Activated CD4-positive, alpha-beta memory T cell treated with anti-CD3 and anti-CD28 coated beads, Interleukin-2, amount 10 ng/mL, durations not matched to agents 7 days and 5 days (primary cell): ENCODE measurements around the gene OSBPL6. TPM values are rescaled to one million over a fixed set of nuclear protein-coding genes. Genes with fewer than 3 reads are reported as not detected.

Experiments used
- CTCF ChIA-PET: fragments of 350-600 bp; sonication (Branson Sonifier 250); formaldehyde crosslinking; loops from one replicate; lab custom pipeline; 2021; ENCODE audit warnings: antibody characterized with exemption, inconsistent platforms; lab: Charles Lee
- POLR2A ChIA-PET: fragments of 350-600 bp; sonication (Branson Sonifier 250); formaldehyde crosslinking; loops from one replicate; lab custom pipeline; 2021; ENCODE audit warnings: antibody characterized with exemption; lab: Charles Lee
- DNase-seq: peaks from one replicate; pipeline ENCODE4 v3.0.0-alpha.2; 2020
- H3K27ac Mint-ChIP-seq: one replicate; pipeline ENCODE4 v1.8.0; 2021; ENCODE audit warnings: mild to moderate bottlenecking, mixed read lengths
- H3K27me3 Mint-ChIP-seq: one replicate; pipeline ENCODE4 v1.8.0; 2021; ENCODE audit warnings: mixed read lengths
- H3K36me3 Mint-ChIP-seq: one replicate; pipeline ENCODE4 v1.8.0; 2021; ENCODE audit warnings: low read depth, mixed read lengths
- H3K4me1 Mint-ChIP-seq: one replicate; pipeline ENCODE4 v1.8.0; 2021; ENCODE audit warnings: mixed read lengths
- H3K4me3 Mint-ChIP-seq: one replicate; pipeline ENCODE4 v1.8.0; 2021; ENCODE audit warnings: mild to moderate bottlenecking, mixed read lengths
- H3K9me3 Mint-ChIP-seq: one replicate; pipeline ENCODE4 v1.8.0; 2021; ENCODE audit warnings: mixed read lengths
- total RNA-seq, 2 experiments: library from RNA; stranded (reverse); gene quantifications; one replicate each; pipeline ENCODE4 v1.2.3, GENCODE V29; 2021

OSBPL6 gene
- total RNA-seq, 2 experiments from 2014 or later: 0.78 to 0.88 TPM

DNA sequence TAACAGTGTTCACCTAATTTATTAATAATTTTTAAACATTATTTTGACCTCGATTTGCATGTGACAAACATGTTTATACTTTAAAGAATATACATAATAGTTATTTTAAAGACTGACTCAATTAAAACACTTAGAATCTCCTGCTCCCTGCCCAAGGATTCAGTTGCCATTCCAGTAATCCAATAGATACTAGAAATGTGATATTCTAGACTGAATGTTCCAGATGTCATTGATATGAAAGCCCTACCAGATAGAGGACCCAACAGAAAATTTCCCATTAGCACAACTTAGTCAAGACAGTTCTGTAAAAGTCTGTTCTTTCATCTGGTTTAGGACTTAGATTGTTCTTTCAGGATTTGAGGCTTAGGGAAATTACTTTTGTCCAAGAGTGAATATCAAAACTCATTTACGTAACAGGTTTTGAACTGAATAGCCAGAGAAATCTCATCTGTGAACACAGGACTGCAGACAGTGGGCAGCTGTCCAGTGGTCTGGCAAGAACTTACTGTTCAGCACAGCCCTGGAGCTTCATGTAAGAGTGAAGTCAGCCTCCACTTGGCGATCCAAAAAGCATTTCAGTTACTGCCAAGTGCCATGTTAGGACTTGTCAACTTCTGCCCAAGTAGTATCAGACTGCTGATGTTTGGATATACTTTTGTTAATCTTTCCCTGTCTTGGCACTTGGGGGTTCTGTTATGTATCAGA lies 77.5 kb downstream of the OSBPL6 start:
- Mint-ChIP-seq H3K9me3 (no peaks in the 10 kb centered on the region), H3K27ac (no peak overlapping the region), H3K4me1 (no peaks in the 10 kb centered on the region), H3K36me3 (no peaks in the 10 kb centered on the region), H3K27me3 (peaks cover 19% of the 10 kb centered on the region), H3K4me3 (no peak overlapping the region)
- no peak for DNase-seq
- POLR2A ChIA-PET: no interaction called here
- CTCF ChIA-PET: interaction anchor here (1.1 to 2.0 kb wide), 2 partner anchors 140 to 159 kb away, joined by 3 to 9 read pairs; partner anchors contain the start of gene RBM45

GRCh38 chr2:178273787-178274360 lies 79.6 kb downstream of the OSBPL6 start:
- Mint-ChIP-seq H3K9me3 (no peaks in the 10 kb centered on the region), H3K4me1 (no peaks in the 10 kb centered on the region), H3K27me3 (peaks cover 25% of the 10 kb centered on the region), H3K36me3 (no peaks in the 10 kb centered on the region), H3K4me3 (no peak overlapping the region), H3K27ac (no peak overlapping the region)
- CTCF ChIA-PET: no interaction called here
- DNase-seq: no peak
- POLR2A ChIA-PET: no interaction called here

DNA sequence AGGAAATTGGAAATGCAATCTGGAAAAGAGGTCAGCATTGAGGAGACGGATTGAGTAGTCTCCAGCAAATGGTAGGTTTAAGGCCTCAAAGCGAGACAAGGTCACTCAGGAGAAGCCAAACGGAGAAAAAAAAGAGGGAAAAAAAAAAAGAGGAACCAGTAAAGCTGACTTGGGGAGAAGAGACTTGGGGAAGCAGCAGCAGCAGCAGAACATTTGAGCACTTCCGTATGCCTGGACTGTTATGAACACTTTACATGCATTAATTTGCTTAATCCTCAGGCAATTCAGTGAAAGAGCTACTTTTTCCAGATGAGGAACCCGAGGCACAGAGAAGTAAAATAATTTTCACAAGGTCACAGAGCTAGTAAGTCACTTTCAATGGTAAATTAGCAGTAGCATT lies 81.3 kb downstream of the OSBPL6 start:
- Mint-ChIP-seq H3K4me1 (no peaks in the 10 kb centered on the region), H3K27ac (no peak overlapping the region), H3K4me3 (no peak overlapping the region), H3K27me3 (peaks cover 26% of the 10 kb centered on the region), H3K9me3 (no peaks in the 10 kb centered on the region), H3K36me3 (no peaks in the 10 kb centered on the region)
- POLR2A ChIA-PET: no interaction called here
- no peak for DNase-seq
- CTCF ChIA-PET: interaction anchor here (0.8 to 1.4 kb wide), 2 partner anchors 8 to 163 kb away, joined by 4 to 5 read pairs; partner anchors contain the start of gene RBM45

- POLR2A ChIA-PET: no interaction called here
- Mint-ChIP-seq H3K9me3 (no peaks in the 10 kb centered on the region), H3K36me3 (no peaks in the 10 kb centered on the region)
Measured at GRCh38 chr2:178277741-178278197, 83.5 kb downstream of the OSBPL6 start.

DNA sequence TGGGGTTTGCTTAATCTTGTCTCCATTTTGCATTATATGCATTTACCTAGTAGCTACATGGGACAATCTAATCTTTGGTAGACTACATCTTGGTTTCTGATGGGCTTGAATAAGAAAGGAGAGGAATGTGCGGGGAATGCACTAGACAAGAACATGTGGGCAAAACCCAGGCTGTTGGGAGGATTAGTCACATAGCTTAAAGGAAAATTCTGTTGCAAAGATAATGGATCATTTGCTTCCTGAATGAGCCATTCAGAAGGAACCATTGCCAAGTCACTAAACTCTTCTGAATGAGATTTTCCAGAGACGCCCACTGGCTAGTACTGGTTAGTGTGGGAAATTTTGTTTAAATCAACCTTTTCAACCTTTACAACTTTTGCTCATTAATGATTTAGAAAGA lies 84.8 kb downstream of the OSBPL6 start:
- DNase-seq: no peak
- ChIA-PET CTCF (interaction anchor here (1.0 kb wide), 1 partner anchor 168 kb away, joined by 4 read pairs; no protein-coding TSS in a partner anchor), POLR2A (no interaction called here)
- Mint-ChIP-seq H3K4me1 (no peaks in the 10 kb centered on the region), H3K27me3 (peaks cover 26% of the 10 kb centered on the region), H3K4me3 (no peak overlapping the region), H3K36me3 (no peaks in the 10 kb centered on the region), H3K27ac (no peak overlapping the region), H3K9me3 (no peaks in the 10 kb centered on the region)

More at GRCh38 chr2:178277741-178278197, 83.5 kb downstream of the OSBPL6 start:
- CTCF ChIA-PET: interaction anchor here (0.9 kb wide), 1 partner anchor 165 kb away, joined by 3 read pairs; no protein-coding TSS in a partner anchor
- no peak for DNase-seq
- H3K4me1 Mint-ChIP-seq: no peaks in the 10 kb centered on the region
- H3K27ac Mint-ChIP-seq: no peak overlapping the region
- no peak overlapping the region for H3K4me3 Mint-ChIP-seq
- peaks cover 24% of the 10 kb centered on the region for H3K27me3 Mint-ChIP-seq

GRCh38 chr2:178279636-178280035 lies 85.3 kb downstream of the OSBPL6 start:
- Mint-ChIP-seq H3K27me3 (peaks cover 25% of the 10 kb centered on the region), H3K36me3 (no peaks in the 10 kb centered on the region), H3K27ac (no peak overlapping the region), H3K4me3 (no peak overlapping the region), H3K4me1 (peaks cover 2% of the 10 kb centered on the region), H3K9me3 (no peaks in the 10 kb centered on the region)
- no peak for DNase-seq
- CTCF ChIA-PET: interaction anchor here (0.8 to 1.0 kb wide), 2 partner anchors 22 to 168 kb away, joined by 3 to 4 read pairs; no protein-coding TSS in a partner anchor
- POLR2A ChIA-PET: no interaction called here

DNA sequence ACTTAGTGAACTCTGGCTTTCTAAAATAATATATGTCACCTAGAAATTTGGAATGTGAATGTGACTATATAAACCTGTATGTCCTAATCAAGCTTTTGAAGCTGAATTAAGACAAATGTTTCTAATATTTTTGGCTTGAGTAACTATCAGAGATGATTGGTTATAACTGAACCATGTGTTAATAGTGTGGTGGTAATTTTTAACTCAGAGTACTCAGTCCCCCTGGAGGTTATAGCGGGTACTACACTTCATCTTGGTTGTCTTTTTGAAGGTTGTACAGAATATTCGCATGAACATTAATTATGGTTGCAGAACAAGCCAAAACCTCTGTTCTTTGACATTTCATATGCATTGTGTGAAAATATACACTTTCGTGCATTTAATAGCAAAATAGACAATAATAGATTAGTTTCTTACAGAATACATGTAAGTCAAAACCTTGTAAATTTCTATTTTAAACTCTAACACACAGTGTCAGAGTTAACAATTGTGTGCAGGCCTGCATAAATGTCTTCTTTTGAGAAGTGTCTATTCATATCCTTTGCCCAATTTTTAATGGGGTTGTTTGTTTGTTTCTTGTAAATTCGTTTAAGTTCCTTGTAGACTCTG lies 86.0 kb downstream of the OSBPL6 start:
- no peaks in the 10 kb centered on the region for H3K36me3 Mint-ChIP-seq
- H3K4me3 Mint-ChIP-seq: no peak overlapping the region
- CTCF ChIA-PET: interaction anchor here (0.8 kb wide), 1 partner anchor 21 kb away, joined by 3 read pairs; no protein-coding TSS in a partner anchor
- H3K4me1 Mint-ChIP-seq: peaks cover 4% of the 10 kb centered on the region
- peak; percentile 19 for DNase-seq
- POLR2A ChIA-PET: no interaction called here
- H3K9me3 Mint-ChIP-seq: no peaks in the 10 kb centered on the region
- peaks cover 22% of the 10 kb centered on the region for H3K27me3 Mint-ChIP-seq
- no peak overlapping the region for H3K27ac Mint-ChIP-seq

DNA sequence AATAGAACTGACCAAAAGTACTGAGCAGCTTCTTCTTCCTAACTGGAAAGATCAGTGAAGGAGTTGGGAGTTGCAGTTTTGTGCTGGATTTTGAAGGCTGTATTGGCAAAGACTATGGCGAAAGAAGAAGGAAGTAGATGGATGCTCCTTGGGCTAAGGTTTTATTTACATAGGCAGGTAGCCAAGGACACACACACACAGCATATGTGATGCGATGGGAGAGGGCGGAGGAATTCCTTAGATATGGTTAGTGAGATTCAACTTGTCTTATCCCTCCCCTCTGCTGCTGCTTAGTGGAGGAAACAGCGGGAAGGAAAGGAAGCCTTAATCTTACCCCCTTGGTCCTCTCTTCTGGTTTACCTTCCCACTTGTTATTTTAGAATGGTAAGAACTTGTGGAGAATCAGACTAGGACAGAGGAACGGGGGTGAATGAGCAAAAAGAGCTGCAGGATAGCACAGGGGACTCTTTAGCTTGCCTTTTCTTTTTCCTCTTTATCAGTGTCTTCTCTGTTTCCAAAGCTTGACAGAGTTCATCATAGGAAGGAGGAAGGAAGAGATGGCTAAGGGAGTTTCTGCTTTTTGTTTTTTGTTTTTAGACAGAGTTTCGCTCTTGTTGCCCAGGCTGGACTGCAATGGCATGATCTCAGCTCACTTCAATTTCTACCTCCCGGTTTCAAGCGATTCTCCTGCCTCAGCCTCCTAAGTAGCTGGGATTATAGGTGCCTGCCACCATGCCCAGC lies 87.9 kb downstream of the OSBPL6 start:
- H3K9me3 Mint-ChIP-seq: no peaks in the 10 kb centered on the region
- no peak for DNase-seq
- H3K4me1 Mint-ChIP-seq: peaks cover 4% of the 10 kb centered on the region
- ChIA-PET POLR2A (no interaction called here), CTCF (interaction anchor here (1.3 kb wide), 1 partner anchor 170 kb away, joined by 6 read pairs; the partner anchor contains the start of gene RBM45)
- no peak overlapping the region for H3K27ac Mint-ChIP-seq
- H3K4me3 Mint-ChIP-seq: no peak overlapping the region
- no peaks in the 10 kb centered on the region for H3K36me3 Mint-ChIP-seq
- peaks cover 16% of the 10 kb centered on the region for H3K27me3 Mint-ChIP-seq

DNA sequence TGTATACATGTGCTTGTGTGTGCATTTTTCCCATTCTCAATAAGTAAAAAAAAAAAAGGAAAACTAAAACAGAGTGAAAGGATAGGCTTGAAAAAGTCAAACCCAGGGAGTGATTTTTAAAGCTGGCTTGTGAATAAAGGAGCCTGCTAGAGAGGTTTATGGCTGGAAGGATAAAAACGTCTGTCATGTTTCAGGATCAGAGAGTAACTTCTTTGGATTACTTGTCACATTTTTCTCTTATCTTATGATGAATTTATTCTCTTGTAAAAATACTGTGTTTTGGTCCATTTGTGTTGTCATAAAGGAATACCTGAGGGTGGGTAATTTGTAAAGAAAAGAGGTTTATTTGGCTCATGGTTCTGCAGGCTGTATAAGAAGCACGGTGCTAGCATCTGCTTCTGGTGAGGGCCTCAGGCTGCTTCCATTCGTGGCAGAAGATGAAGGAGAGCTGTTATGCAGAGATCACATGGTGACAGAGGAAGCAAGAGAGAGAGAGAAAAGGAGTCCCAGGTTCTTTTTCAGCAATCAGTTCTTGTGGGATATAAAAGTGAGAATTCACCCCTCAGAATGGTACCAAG lies 89.1 kb downstream of the OSBPL6 start:
- no peaks in the 10 kb centered on the region for H3K36me3 Mint-ChIP-seq
- peaks cover 4% of the 10 kb centered on the region for H3K4me1 Mint-ChIP-seq
- H3K27ac Mint-ChIP-seq: no peak overlapping the region
- POLR2A ChIA-PET: no interaction called here
- no peak for DNase-seq
- no peaks in the 10 kb centered on the region for H3K9me3 Mint-ChIP-seq
- H3K27me3 Mint-ChIP-seq: peaks cover 12% of the 10 kb centered on the region
- CTCF ChIA-PET: interaction anchor here (2.3 kb wide), 1 partner anchor 171 kb away, joined by 11 read pairs; the partner anchor contains the start of gene RBM45
- no peak overlapping the region for H3K4me3 Mint-ChIP-seq

DNA sequence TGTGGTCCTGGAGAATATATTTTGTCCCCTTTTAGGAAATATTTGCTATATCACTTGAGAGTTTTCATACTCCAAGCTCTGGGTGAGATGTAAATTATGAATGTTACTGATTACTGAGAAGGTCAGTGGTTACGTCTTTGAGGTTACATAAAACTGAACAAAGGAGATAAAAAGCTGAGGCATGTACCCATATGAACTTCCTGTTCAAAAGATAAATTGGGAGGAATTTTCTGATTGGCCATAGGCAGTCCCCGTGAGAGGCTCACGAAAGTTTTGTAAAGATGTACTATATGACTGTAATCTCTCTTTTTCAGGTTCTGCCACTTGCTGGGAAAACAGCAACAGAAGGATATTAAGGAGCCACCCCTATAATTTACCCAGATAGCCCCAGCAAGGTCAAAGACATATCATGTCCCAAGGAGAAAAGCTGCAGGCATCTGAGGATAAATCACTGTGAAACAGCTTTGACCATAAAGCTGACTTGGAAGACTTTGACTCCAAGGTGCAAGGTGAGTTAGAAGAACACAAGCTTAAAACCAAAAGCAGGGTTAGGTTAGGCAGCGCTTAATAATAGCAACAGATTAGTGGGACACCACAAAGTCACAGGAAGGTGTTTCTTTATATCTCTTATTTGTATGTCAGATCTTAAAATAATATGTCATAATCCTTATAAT lies 90.4 kb downstream of the OSBPL6 start:
- H3K4me1 Mint-ChIP-seq: peaks cover 4% of the 10 kb centered on the region
- ChIA-PET POLR2A (no interaction called here), CTCF (interaction anchor here (2.3 kb wide), 1 partner anchor 172 kb away, joined by 11 read pairs; the partner anchor contains the start of gene RBM45)
- H3K36me3 Mint-ChIP-seq: no peaks in the 10 kb centered on the region
- no peak overlapping the region for H3K27ac Mint-ChIP-seq
- no peak for DNase-seq
- H3K27me3 Mint-ChIP-seq: peaks cover 12% of the 10 kb centered on the region
- no peaks in the 10 kb centered on the region for H3K9me3 Mint-ChIP-seq
- no peak overlapping the region for H3K4me3 Mint-ChIP-seq

GRCh38 chr2:178285287-178285615 lies 90.9 kb downstream of the OSBPL6 start:
- H3K36me3 Mint-ChIP-seq: no peaks in the 10 kb centered on the region
- H3K4me3 Mint-ChIP-seq: no peak overlapping the region
- no peaks in the 10 kb centered on the region for H3K9me3 Mint-ChIP-seq
- no peak for DNase-seq
- POLR2A ChIA-PET: no interaction called here
- peaks cover 14% of the 10 kb centered on the region for H3K27me3 Mint-ChIP-seq
- H3K27ac Mint-ChIP-seq: no peak overlapping the region
- CTCF ChIA-PET: interaction anchor here (2.3 kb wide), 1 partner anchor 172 kb away, joined by 11 read pairs; the partner anchor contains the start of gene RBM45
- H3K4me1 Mint-ChIP-seq: peaks cover 4% of the 10 kb centered on the region

DNA sequence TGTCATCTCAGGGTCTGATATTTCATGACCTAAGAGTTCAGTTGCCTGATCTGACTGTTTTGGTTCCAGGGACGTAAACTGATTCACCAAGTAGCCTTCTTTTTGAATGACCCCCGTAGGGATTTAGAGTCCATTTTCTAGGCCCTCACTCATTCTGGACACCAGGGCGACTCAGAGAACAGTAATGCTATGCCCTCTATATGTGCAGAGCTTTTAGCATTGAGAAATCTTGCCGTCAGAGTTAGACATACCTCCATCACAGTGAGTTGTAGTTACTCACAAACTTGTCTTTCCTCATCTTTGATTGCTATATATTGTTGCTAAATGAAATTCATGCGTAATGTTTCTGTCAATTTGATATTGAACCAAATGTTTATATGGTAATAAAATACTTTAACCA lies 92.3 kb downstream of the OSBPL6 start:
- Mint-ChIP-seq H3K9me3 (no peaks in the 10 kb centered on the region), H3K4me3 (no peak overlapping the region), H3K36me3 (no peaks in the 10 kb centered on the region), H3K27me3 (peaks cover 19% of the 10 kb centered on the region), H3K27ac (no peak overlapping the region), H3K4me1 (peaks cover 4% of the 10 kb centered on the region)
- no peak for DNase-seq
- POLR2A ChIA-PET: no interaction called here
- CTCF ChIA-PET: no interaction called here
